BLaER1 (cell line): ENCODE measurements around the gene BOD1L1.

Experiments used
- H3K27ac ChIP-seq: shearing (Covaris generic); formaldehyde crosslinking; 2 replicates; pipeline ENCODE4 v1.8.1; 2022
- H3K27me3 ChIP-seq: shearing (Covaris generic); formaldehyde crosslinking; 2 replicates; pipeline ENCODE4 v1.8.1; 2022
- H3K36me3 ChIP-seq: shearing (Covaris generic); formaldehyde crosslinking; 2 replicates; pipeline ENCODE4 v1.8.1; 2022
- H3K4me1 ChIP-seq: shearing (Covaris generic); formaldehyde crosslinking; 2 replicates; pipeline ENCODE4 v1.8.1; 2022
- H3K4me2 ChIP-seq: shearing (Covaris generic); formaldehyde crosslinking; 2 replicates; pipeline ENCODE4 v1.8.1; 2022
- H3K4me3 ChIP-seq: shearing (Covaris generic); formaldehyde crosslinking; 2 replicates; pipeline ENCODE4 v1.8.1; 2022
- H3K9ac ChIP-seq: shearing (Covaris generic); formaldehyde crosslinking; 2 replicates; pipeline ENCODE4 v1.8.1; 2022
- H3K9me3 ChIP-seq: shearing (Covaris generic); formaldehyde crosslinking; 2 replicates; pipeline ENCODE4 v1.8.1; 2022
- H4K20me1 ChIP-seq: shearing (Covaris generic); formaldehyde crosslinking; 2 replicates; pipeline ENCODE4 v1.8.1; 2022
- Cebpa-rat ChIP-seq: shearing (Covaris generic); IDR thresholded peaks from 2 replicates; pipeline ENCODE4 v1.8.1; 2022

BOD1L1 gene

DNA sequence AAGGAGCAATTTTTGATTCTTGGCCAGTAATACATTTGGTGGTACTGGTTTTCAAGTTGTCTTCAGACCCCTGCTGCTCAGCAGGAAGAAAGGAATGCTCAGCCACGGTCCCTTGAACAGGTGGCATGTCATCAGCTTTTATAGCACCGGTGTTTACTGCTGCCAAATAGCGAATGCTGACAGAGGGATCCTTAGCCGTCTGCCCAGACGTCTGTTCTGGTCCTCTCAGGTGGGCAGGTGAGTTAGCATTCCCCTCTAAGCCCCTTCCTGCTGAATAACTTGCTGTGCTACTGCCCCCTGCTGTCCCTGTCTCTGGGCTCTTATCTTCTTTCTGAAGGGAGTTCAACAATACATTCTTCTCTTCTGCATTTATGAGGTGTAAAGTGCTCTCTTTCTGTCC, 28.4 kb downstream of the BOD1L1 start:
- no peak overlapping the region for H3K27ac ChIP-seq

DNA sequence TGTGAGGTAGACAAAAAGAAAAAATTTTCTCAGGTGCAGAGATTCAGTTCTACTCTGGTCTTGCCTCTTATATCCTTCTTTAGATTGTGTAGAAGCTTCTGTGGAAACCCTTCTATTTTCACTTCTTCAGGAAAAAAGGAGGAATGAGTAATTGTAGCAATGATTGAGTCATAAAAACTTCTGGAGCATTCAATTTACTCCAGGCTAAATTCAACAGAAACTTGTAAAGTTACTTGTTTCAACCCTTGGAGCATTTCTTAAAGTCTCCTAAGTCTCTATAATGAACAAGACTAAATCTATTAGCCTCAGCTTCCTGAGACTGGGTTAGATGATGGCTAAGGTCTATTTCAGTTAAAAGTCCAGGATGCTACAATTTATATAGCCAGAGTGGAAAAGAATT, 29.9 kb downstream of the BOD1L1 start:
- TF ChIP-seq Cebpa-rat = no peak
- H3K4me1 ChIP-seq = no peaks in the 10 kb centered on the region
- no peak overlapping the region for H3K4me2 ChIP-seq
- peaks cover 95% of the 10 kb centered on the region for H3K36me3 ChIP-seq
- H3K9ac ChIP-seq = no peak overlapping the region
- H3K27ac ChIP-seq = no peak overlapping the region
- no peaks in the 10 kb centered on the region for H4K20me1 ChIP-seq
- H3K9me3 ChIP-seq = no peaks in the 10 kb centered on the region
- H3K4me3 ChIP-seq = no peak overlapping the region
- no peaks in the 10 kb centered on the region for H3K27me3 ChIP-seq

More for the DNA sequence above, 28.4 kb downstream of the BOD1L1 start:
- Histone ChIP-seq H3K36me3 (peaks cover 95% of the 10 kb centered on the region), H3K4me3 (no peak overlapping the region), H3K4me1 (no peaks in the 10 kb centered on the region), H3K27me3 (no peaks in the 10 kb centered on the region), H4K20me1 (no peaks in the 10 kb centered on the region), H3K9me3 (no peaks in the 10 kb centered on the region), H3K9ac (no peak overlapping the region), H3K4me2 (no peak overlapping the region)
- TF ChIP-seq Cebpa-rat = no peak

DNA sequence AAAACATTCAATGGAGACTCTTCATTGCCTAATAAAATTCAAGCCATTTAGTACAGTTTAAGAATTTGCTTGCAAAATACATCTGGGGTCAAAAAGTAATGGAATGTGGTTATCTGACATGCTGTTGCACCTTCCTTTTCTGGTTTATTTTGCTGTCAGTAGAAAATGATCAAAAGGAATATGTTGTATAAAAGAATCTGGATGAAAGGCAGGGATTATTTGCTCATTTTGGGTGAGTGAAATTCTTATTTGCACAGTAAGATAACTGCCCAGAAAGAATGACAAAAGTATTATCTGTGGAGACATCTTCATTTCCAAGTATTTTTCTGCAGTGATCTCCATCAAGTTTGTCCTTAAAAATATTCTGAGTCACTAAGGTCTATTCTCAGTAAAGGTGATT, 30.4 kb downstream of the BOD1L1 start:
- Histone ChIP-seq H3K27me3 (no peaks in the 10 kb centered on the region), H3K4me3 (no peak overlapping the region), H3K4me2 (no peak overlapping the region), H3K36me3 (peaks cover 95% of the 10 kb centered on the region), H3K9ac (no peak overlapping the region), H3K9me3 (no peaks in the 10 kb centered on the region), H3K27ac (no peak overlapping the region), H3K4me1 (no peaks in the 10 kb centered on the region), H4K20me1 (no peaks in the 10 kb centered on the region)
- TF ChIP-seq Cebpa-rat = no peak

DNA sequence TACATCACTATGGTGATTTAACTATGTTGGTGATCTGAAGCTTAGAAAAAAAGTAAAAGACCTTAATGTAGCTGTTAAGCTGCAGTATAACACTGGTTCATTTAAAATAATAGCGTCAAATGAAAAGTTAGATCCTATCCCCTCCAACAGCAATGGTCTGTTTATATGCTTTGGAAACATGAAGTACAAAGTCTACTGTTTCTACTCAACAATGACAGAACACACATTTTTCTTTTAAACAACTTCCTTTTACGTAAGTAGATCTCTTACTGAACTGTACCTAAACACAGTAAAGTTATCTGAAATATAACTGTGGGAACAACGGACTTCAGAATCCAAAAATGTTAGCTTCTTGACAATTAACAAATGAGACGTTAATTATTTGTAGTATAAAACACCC, 35.3 kb downstream of the BOD1L1 start:
- Histone ChIP-seq H3K27me3 (no peaks in the 10 kb centered on the region), H3K36me3 (peaks cover 91% of the 10 kb centered on the region), H3K4me3 (no peak overlapping the region), H3K4me2 (no peak overlapping the region), H3K9ac (no peak overlapping the region), H3K4me1 (no peaks in the 10 kb centered on the region), H3K9me3 (no peaks in the 10 kb centered on the region), H4K20me1 (no peaks in the 10 kb centered on the region), H3K27ac (no peak overlapping the region)
- no peak for TF ChIP-seq Cebpa-rat

DNA sequence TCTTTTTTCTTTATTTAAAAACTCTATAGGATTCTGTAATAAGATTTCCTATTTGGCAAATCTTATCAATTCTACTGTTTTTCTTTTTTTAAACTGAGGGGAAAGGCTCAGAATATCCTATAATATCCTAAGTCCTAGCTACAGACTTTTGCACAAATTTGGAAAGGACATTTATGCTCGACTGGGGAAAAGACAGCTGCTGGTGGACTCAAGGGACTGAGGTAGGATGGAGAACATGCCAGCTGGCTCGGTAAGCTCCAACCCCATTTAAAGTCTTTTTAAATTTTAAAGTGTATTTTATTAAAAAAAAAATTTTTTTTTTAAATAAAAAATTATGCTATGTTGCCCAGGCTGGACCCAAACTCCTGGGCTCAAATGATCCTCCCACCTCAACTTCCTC, 36.8 kb downstream of the BOD1L1 start:
- Histone ChIP-seq H3K27me3 (no peaks in the 10 kb centered on the region), H3K4me1 (no peaks in the 10 kb centered on the region), H3K4me2 (no peak overlapping the region), H3K27ac (no peak overlapping the region), H3K9me3 (no peaks in the 10 kb centered on the region), H3K4me3 (no peak overlapping the region), H4K20me1 (no peaks in the 10 kb centered on the region), H3K9ac (no peak overlapping the region), H3K36me3 (peaks cover 88% of the 10 kb centered on the region)
- no peak for TF ChIP-seq Cebpa-rat

DNA sequence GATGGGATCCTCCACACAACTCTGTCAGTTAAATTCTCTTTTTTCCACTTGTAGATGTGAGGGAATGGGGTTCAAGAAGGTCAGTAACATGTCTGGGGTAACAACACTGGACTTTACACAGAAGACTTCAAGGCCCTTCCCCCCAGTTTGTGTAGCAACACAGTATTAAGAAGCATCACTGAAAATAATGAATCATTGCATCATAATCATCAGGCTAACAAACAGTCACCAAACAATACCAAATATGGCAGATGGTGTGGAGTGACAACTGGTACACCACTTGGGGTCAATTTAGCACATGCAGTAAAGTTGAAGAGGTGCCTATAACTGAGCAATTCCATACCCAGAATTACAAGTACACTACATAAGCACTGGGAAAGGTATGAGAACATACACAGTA, 38.6 kb downstream of the BOD1L1 start:
- Histone ChIP-seq H3K27me3 (no peaks in the 10 kb centered on the region), H3K4me1 (no peaks in the 10 kb centered on the region), H4K20me1 (no peaks in the 10 kb centered on the region), H3K4me2 (no peak overlapping the region), H3K4me3 (no peak overlapping the region), H3K9me3 (no peaks in the 10 kb centered on the region), H3K27ac (no peak overlapping the region), H3K36me3 (peaks cover 85% of the 10 kb centered on the region), H3K9ac (no peak overlapping the region)
- TF ChIP-seq Cebpa-rat = no peak

DNA sequence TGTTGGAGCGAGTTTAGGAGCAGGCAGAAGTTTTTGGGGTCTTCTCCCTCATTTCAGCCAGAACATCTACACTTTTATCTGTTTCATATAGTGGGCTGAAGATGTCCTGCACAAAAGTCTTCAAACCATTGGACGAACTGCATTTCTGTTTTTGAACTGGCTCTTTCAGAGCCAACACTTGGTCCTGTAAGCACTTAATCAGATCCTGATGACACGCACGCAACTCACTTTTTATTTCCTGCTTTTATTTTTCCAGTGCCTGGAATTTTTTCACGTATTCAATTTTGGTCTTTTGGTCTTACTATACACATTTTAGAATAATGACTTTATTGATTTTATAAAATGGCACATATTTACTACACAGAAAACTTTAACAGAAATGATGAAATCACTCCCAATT, 43.0 kb downstream of the BOD1L1 start:
- H3K27ac ChIP-seq = no peak overlapping the region
- H3K9me3 ChIP-seq = no peaks in the 10 kb centered on the region
- H3K4me2 ChIP-seq = no peak overlapping the region
- TF ChIP-seq Cebpa-rat = no peak
- no peaks in the 10 kb centered on the region for H4K20me1 ChIP-seq
- no peak overlapping the region for H3K9ac ChIP-seq
- no peaks in the 10 kb centered on the region for H3K4me1 ChIP-seq
- H3K27me3 ChIP-seq = no peaks in the 10 kb centered on the region
- H3K4me3 ChIP-seq = no peak overlapping the region
- H3K36me3 ChIP-seq = peaks cover 89% of the 10 kb centered on the region

DNA sequence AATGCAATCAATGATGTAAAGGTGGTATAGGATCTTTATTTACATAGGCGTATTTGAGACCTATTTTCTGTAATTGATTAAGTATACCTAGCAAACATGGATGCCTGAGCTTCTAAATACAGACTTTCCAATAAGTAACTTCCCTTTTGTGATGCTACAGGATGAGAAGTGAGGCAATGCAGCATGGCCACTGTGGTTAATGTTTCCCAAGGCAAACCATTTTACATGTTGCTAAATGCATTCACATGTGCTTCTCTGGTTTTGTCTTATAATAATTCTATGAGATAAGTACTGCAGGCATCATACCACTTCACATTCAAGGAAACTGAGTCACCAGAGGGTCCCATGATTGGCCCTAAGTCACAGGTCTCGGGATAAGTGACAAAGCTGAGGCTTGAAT, 47.5 kb downstream of the BOD1L1 start:
- no peak for TF ChIP-seq Cebpa-rat
- Histone ChIP-seq H3K27me3 (no peaks in the 10 kb centered on the region), H3K4me2 (no peak overlapping the region), H3K27ac (no peak overlapping the region), H3K4me3 (no peak overlapping the region), H3K36me3 (peaks cover 95% of the 10 kb centered on the region), H3K9ac (no peak overlapping the region), H4K20me1 (no peaks in the 10 kb centered on the region), H3K4me1 (no peaks in the 10 kb centered on the region), H3K9me3 (no peaks in the 10 kb centered on the region)

DNA sequence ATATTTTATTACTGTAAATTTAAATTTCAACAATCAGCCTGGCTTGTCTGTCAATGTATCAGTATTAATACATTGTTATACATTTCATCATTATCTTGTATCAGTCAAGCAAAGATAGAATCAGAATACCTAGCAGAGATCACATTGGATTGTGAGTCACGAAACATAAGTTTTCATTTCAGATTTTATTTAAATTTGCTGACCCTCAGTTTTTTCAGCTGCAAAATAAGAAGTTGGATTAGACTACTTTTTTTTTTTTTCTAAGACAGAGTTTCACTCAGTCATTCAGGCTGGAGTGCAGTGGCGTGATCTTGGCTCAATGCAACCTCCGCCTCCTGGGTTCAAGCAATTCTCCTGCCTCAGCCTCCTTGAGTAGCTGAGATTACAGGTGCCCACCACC, 49.9 kb downstream of the BOD1L1 start:
- Histone ChIP-seq H3K4me3 (no peak overlapping the region), H3K4me2 (no peak overlapping the region), H3K27me3 (no peaks in the 10 kb centered on the region), H3K4me1 (no peaks in the 10 kb centered on the region), H3K9ac (no peak overlapping the region), H3K36me3 (peaks cover 99% of the 10 kb centered on the region), H4K20me1 (no peaks in the 10 kb centered on the region), H3K27ac (no peak overlapping the region), H3K9me3 (no peaks in the 10 kb centered on the region)
- TF ChIP-seq Cebpa-rat = no peak

DNA sequence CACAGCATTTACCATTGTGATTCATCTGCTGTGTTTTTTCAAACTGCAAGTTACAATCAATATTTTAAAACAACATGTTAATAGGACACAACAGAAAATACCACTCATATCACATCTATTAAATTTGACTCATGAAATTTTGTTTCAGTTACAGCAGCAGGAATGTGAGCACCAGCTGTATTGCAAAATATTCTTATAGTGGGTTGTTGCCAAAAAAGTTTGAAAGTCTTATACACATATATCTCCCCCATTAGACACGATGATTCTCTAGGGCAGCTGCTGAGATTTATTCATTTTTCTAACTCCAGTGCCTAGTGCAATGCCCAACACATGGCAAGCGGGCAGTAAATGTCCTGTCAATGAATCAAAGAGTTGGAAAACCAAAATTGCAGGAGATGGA, 56.6 kb downstream of the BOD1L1 start:
- Histone ChIP-seq H3K4me2 (no peak overlapping the region), H3K27me3 (no peaks in the 10 kb centered on the region), H3K36me3 (peaks cover 97% of the 10 kb centered on the region), H3K4me3 (no peak overlapping the region), H3K9ac (no peak overlapping the region), H3K4me1 (no peaks in the 10 kb centered on the region), H3K9me3 (no peaks in the 10 kb centered on the region), H4K20me1 (no peaks in the 10 kb centered on the region), H3K27ac (no peak overlapping the region)
- TF ChIP-seq Cebpa-rat = no peak

DNA sequence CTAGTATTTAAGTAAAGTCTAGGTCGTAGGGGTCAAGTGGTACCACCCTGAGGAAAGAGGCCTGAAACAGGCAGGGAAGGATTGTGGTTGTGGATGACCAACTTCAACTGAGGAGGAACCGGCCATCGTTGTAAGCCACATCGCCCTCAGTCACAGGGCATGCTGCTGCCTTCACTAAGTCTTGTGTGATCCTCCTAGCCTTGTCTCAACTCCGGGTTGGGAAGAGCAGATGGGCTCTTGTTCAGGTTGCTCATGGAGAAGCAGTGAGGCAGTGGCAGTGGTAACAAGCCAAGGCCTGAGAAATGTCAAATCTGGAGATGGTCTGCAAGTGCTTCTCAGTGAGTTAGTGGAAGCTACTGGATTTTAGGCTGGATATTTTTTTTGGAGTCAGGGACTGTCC, 60.4 kb downstream of the BOD1L1 start:
- Histone ChIP-seq H3K27me3 (no peaks in the 10 kb centered on the region), H3K4me3 (no peak overlapping the region)
- no peak for TF ChIP-seq Cebpa-rat

More for the DNA sequence above, 60.4 kb downstream of the BOD1L1 start:
- Histone ChIP-seq H3K36me3 (peaks cover 59% of the 10 kb centered on the region), H3K27ac (no peak overlapping the region), H3K4me2 (no peak overlapping the region), H4K20me1 (no peaks in the 10 kb centered on the region), H3K9me3 (no peaks in the 10 kb centered on the region), H3K4me1 (no peaks in the 10 kb centered on the region), H3K9ac (no peak overlapping the region)
